HG03175 (cell line): ENCODE results near the gene DCHS1.
A peak's percentile ranks its signal among the peaks of the same experiment; 100 is the strongest.

Source experiments
- ATAC-seq: cut with Tn5 transposase; IDR thresholded peaks from one replicate; pipeline ENCODE4 v1.9.1; 2021; ENCODE audit warnings: mild to moderate bottlenecking, moderate library complexity; ENCODE audit not compliant: unreplicated experiment

DCHS1 gene

GRCh38 chr11:6615046-6615445 is 40.6 kb downstream of the DCHS1 start:
- ATAC-seq: no peak

DNA sequence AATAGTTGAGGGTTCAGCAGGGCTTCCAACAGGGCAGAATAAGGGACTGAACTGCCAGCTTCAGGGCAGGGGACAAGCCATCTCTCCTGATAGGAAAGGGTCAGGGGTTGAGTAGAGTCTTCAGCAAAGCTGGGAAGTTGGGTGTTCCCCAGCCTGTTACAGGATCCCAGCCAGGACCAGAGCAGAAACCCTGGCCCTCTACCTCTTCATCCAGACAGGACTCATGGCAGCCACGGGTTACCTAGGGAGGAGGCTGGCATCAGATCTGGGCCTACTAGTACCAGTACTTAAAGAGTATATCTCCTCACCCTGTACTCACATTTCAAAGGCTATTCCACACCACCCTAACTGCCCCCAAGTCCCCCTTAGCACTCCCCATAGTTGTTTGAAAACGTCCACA is 41.2 kb downstream of the DCHS1 start:
- ATAC-seq: no peak

- ATAC-seq: no peak
Observed at GRCh38 chr11:6613496-6613895, 42.1 kb downstream of the DCHS1 start.

- ATAC-seq: peak; percentile 92
Observed at GRCh38 chr11:6612213-6613041, 43.2 kb downstream of the DCHS1 start, which contains the start of gene TAF10. TSS of gene TAF10 (minus strand) at chr11:6612216. CDS start at chr11:6612189, 27 bp downstream.

DNA sequence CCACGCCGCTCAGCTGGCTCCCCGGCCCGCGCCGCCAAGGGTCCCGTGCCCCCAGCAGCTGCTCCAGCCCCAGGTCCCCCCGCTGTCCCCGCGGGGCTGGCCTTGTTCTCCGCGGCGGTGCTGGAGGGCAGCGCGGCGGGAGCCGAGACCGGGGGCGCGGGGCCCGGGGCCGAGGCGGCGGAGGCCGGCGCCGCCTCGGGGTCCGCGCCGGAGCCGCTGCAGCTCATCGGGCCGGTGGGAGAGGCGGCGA is 43.7 kb downstream of the DCHS1 start:
- peak; percentile 16 for ATAC-seq

DNA sequence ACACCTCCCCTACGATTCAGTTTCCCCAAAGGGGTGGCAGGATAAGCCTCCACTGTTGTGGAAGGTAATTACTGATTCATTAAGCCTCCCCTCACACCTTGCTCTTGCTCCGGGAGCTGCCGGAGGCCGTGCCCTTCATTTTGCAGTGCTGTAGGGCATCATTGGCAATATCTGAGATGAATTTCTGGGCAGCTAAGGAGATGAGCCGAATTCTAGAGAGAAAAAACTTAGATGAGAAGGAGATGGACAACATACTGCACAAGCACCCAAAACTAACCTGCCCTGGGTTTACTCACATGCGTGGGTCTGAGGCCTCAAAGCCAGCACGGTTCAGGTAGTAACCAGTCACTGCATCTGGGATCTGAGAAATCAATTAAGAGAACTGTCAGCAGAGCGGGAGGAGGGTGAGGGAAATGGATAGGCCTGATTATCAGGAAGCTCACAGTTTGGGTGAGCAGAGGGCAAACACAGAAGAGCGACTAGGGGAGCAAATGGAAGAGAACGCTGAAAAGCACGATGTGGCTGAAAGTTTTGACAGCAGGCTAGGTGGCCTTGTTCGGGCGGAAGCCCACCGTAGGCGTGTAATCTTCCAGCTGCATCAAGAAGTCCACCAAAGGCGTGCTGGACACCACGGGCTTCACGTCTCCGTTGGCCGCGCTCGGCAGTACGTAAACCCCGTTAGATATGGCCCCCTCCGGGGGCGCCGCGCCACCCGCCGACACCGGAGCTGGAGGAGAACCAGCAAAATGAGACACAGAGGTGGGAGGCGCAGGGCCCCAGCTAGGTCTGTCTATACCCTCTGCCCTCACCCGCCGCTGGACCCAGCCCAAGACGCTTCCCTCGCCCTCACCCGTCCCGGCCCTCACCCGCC is 44.3 kb downstream of the DCHS1 start:
- no peak for ATAC-seq

DNA sequence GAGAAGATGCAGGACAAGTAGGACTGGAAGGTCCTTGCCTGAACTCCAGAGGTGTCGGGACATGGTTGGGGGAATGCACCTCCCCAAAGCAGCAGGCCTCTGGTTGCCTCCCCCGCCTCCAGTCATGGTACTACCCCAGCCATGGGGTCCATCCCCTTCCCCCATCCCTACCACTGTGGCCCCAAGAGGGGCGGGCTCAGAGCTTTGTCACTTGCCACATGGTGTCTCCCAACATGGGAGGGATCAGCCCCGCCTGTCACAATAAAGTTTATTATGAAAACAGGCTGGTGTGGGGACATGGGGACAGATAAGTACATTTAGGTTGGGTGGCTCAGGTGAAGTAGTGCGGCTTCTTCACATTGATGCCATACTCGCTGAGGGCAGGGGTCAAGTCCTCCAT is 45.0 kb downstream of the DCHS1 start:
- ATAC-seq: no peak

GRCh38 chr11:6609502-6610015 is 46.0 kb downstream of the DCHS1 start:
- ATAC-seq: no peak

- no peak for ATAC-seq
Observed at GRCh38 chr11:6608726-6609501, 46.7 kb downstream of the DCHS1 start.

GRCh38 chr11:6608011-6608410 is 47.6 kb downstream of the DCHS1 start:
- no peak for ATAC-seq

DNA sequence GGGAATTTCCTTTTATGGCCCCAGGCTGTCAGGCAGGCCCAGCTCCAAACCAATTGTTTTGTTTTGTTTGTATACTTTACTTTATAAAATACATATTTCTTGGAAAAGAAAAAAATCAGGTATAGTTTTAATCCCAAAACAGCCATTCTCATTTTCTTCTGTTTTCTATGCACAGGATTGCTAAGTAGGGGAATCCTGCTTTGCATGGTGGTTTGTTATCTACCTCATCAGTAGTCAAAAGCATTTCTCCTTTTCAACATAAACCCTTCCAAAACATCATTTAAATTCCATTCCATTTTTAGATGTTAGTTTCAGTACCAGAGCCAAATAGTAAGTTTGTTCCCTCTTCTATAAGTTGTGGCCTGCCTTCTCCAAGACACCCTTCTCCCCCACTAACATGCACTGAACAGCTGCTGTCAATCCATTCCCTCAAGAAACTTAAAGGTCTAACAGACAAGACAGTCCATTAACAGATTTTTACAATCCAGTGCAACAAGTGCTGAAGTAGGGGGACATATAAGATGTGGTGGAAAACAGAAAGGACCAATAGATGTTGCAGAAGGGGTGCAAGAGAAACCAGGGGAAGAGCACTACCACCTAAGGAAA is 48.3 kb downstream of the DCHS1 start:
- no peak for ATAC-seq

GRCh38 chr11:6606471-6607189 is 49.0 kb downstream of the DCHS1 start:
- ATAC-seq: peak; percentile 50

DNA sequence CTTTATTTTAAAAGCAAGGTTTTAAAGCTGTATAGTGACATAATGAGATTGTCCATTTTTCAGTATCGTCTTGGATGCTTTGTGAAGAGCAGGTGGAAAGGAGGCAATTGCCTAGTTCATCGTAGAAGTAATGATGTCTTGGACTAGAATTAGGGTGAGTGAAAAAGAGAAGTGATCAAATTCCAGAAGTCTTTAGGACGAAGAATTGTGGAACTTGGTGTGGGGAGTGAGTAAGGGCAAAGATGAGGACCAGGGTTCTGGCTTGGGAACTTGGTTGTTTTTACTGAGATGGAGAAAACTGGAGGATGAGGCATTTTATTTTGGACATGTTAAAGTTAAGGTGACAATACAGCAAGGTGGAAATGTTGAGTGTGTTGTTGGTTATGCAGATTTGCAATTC is 50.8 kb downstream of the DCHS1 start:
- ATAC-seq: no peak

- peak; percentile 42 for ATAC-seq
Observed at GRCh38 chr11:6604081-6604626, 51.5 kb downstream of the DCHS1 start.

DNA sequence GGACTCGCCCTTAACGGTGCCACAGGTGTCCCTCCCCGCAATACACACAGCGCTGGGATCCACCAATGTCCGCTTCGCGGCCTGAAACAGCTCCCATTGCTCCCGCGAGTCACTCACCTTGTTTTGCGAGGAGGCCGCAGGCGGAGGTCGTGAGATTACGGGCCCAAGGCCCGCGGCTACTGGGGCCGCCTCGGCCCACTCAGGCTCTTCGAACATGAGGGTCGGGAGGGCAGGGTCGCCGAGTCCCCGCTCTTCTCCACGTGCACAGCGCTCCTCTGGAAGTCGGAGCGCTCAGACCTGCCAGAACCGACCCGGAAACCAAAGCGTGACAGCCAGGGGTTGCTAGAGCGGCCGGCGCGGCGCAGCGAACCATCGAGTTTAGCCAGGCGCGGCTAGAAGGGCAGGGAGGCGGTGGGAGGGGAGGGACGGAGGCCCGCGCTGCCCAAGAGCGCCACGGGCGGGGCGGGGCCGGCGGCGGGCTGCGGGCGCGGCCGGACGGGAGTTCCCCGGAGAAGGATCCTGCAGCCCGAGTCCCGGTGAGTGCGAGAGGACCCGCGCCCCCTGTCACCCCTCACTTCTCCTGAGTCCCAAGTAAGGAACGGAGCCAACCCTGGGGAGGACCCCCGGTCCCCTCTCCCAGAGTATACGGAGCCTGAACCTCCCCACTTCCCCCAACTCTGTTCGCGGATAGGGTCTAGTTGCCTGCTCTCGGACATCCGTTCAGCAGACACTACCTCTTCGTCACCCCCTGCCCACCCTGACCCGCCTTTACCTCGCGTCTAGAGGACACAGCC is 52.1 kb downstream of the DCHS1 start, which contains the start of the genes ILK and RRP8:
Gene ILK, plus strand, starts transcription at position 488 of the 794 bp plus-strand sequence. CDS start 498 bp downstream, outside the sequence.
Gene RRP8, minus strand, starts transcription at position 330 of the 794 bp plus-strand sequence. Its CDS starts 114 bp downstream, at position 216.
- ATAC-seq: peak; percentile 74

DNA sequence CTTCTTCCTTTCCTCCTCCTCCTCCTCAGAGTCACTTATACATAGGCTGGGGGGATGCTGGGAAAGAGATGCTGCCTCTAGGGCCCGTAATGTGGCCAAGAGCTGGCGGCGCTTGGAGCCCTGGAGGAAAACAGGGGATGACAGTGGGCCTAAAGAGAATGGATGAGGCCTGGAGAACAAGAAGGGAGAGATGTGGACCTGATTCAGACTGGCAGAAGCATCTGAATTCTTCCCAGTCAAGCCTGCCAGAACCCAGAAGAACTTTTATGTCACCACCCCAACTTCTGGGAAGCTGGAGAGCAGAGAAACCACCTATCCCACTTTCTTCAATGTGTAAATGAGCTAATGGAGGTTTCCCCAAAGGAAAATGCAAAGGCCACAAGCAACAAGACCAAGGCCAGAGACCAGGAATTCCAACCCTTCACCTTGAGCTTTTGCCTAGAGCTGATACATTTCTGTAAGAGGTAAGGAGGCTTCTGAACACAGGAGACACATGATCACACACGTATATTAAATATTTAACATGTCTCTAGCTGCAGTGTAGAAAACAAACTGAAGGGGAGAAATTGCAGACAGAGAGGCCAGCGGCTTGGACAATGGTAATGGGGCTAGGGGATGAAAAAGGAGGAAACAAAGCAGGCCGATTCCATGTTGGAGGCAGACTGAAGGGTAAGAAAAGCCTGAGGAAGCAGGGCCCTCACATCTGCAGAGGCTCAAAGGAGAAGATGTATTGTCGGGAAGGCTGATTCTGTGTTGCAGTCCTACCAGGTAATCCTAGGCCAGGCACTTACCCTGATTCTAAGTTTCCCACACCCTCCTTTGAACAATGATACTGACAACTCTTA is 53.3 kb downstream of the DCHS1 start:
- no peak for ATAC-seq

DNA sequence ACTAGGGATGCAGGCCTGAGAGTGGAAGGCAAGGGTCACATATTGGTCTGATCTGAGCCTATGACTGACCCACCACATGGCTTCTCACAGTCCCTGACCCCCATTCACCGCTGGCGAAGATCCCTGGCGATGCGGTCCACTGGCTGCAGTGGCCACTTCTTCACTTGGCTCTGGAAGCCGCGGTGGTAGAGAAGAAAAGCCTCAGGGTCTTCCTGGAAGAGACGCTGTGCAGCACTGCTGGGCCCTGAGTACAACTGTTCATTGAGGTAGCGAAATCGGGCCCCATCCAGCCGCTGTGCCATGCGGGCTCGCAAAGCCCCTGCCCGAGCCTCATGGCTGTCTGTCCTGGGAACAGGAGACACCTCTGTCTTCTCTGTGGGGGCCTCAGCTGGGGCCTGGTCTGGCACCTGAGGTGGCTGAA is 54.6 kb downstream of the DCHS1 start:
- ATAC-seq: no peak

GRCh38 chr11:6599881-6600390 is 55.7 kb downstream of the DCHS1 start:
- ATAC-seq: no peak
